Neural cell (in vitro differentiated cells): ENCODE results near the gene RANBP3. TPM values are rescaled to one million over a fixed set of nuclear protein-coding genes. Genes with fewer than 3 reads are reported as not detected.
A peak's percentile ranks its signal among the peaks of the same experiment; 100 is the strongest.

Source experiments
- H2AFZ ChIP-seq: fragments of 200-600, 300-800 bp; sonication (generic), shearing (Covaris generic); 2 replicates; pipeline ENCODE4 v1.6.0; 2014; ENCODE audit warnings: low read depth, mild to moderate bottlenecking, antibody characterized with exemption, low read length, moderate library complexity
- H3F3A ChIP-seq: fragments of 200-600 bp; shearing (Covaris generic); 2 replicates; pipeline ENCODE4 v1.6.1; 2016; ENCODE audit warnings: mild to moderate bottlenecking, moderate library complexity, mixed read lengths, antibody characterized with exemption, low read length; ENCODE audit not compliant: insufficient read depth, poor library complexity, severe bottlenecking
- H3K27ac ChIP-seq: fragments of 200-600, 300-800 bp; sonication (generic), shearing (Covaris generic); 2 replicates; pipeline ENCODE4 v1.5.1; 2014; ENCODE audit warnings: mild to moderate bottlenecking, low read length, moderate library complexity
- H3K27me3 ChIP-seq: fragments of 300-800, 200-600 bp; sonication (generic), shearing (Covaris generic); 2 replicates; pipeline ENCODE4 v1.6.0; 2014; ENCODE audit warnings: mild to moderate bottlenecking, low read depth, low read length, moderate library complexity; ENCODE audit not compliant: insufficient read depth
- H3K36me3 ChIP-seq: fragments of 300-800, 200-600 bp; sonication (generic), shearing (Covaris generic); 2 replicates; pipeline ENCODE4 v1.5.1; 2014; ENCODE audit warnings: mild to moderate bottlenecking, antibody characterized with exemption, low read length, moderate library complexity; ENCODE audit not compliant: insufficient read depth
- H3K4me2 ChIP-seq: fragments of 300-800, 200-600 bp; sonication (generic), shearing (Covaris generic); 2 replicates; pipeline ENCODE4 v1.6.0; 2014; ENCODE audit warnings: mild to moderate bottlenecking, low read length
- H3K4me3 ChIP-seq: fragments of 300-800, 200-600 bp; sonication (generic), shearing (Covaris generic); 2 replicates; pipeline ENCODE4 v1.5.1; 2014; ENCODE audit warnings: mild to moderate bottlenecking, low read length, moderate library complexity
- H3K79me2 ChIP-seq: fragments of 200-600 bp; shearing (Covaris generic); replicated peaks from 2 replicates; pipeline ENCODE4 v1.6.0; 2014; ENCODE audit warnings: mild to moderate bottlenecking, low read length, moderate library complexity; ENCODE audit not compliant: insufficient read depth
- H3K9ac ChIP-seq: fragments of 300-800, 200-600 bp; sonication (generic), shearing (Covaris generic); 2 replicates; pipeline ENCODE4 v1.6.1; 2016; ENCODE audit warnings: mild to moderate bottlenecking, low read length, mixed read lengths
- H3K9me2 ChIP-seq: fragments of 200-600 bp; shearing (Covaris generic); 2 replicates; pipeline ENCODE4 v1.6.1; 2016; ENCODE audit warnings: mild to moderate bottlenecking, low read length, mixed read lengths; ENCODE audit not compliant: insufficient read depth
- H3K9me3 ChIP-seq: fragments of 200-600, 300-800 bp; sonication (generic), shearing (Covaris generic); 2 replicates; pipeline ENCODE4 v1.6.1; 2016; ENCODE audit warnings: mild to moderate bottlenecking, mixed run types, low read length, moderate library complexity, mixed read lengths
- H4K20me1 ChIP-seq: fragments of 200-600 bp; shearing (Covaris generic); 2 replicates; pipeline ENCODE4 v1.6.1; 2016; ENCODE audit warnings: mild to moderate bottlenecking, mixed run types; ENCODE audit not compliant: insufficient read depth
- CTCF ChIP-seq: fragments of 450-650 bp; IDR thresholded peaks from 2 replicates; pipeline ENCODE4 v1.5.1; 2014; ENCODE audit warnings: antibody characterized with exemption, mild to moderate bottlenecking, moderate library complexity; ENCODE audit not compliant: poor library complexity, severe bottlenecking
- EP300 ChIP-seq: fragments of 450-650 bp; conservative IDR thresholded peaks from 2 replicates; pipeline ENCODE4 v1.6.1; 2014; ENCODE audit warnings: antibody characterized with exemption, mild to moderate bottlenecking, moderate library complexity; ENCODE audit not compliant: poor library complexity, severe bottlenecking
- EZH2 ChIP-seq: fragments of 200-600, 300-800 bp; shearing (Covaris generic), sonication (generic); IDR thresholded peaks from 2 replicates; pipeline ENCODE4 v1.6.1; 2014; ENCODE audit warnings: antibody characterized with exemption, low read length, borderline replicate concordance, mild to moderate bottlenecking; ENCODE audit not compliant: insufficient read depth, poor library complexity, severe bottlenecking
- MXI1 ChIP-seq: fragments of 450-650 bp; conservative IDR thresholded peaks from 2 replicates; pipeline ENCODE4 v1.6.1; 2014; ENCODE audit warnings: antibody characterized with exemption, mild to moderate bottlenecking; ENCODE audit not compliant: poor library complexity, severe bottlenecking
- POLR2AphosphoS5 ChIP-seq: IDR thresholded peaks from 2 replicates; pipeline ENCODE4 v1.6.1; 2012
- RAD21 ChIP-seq: fragments of 450-650 bp; conservative IDR thresholded peaks from 2 replicates; pipeline ENCODE4 v1.6.1; 2014; ENCODE audit warnings: antibody characterized with exemption, mild to moderate bottlenecking, moderate library complexity
- REST ChIP-seq: IDR thresholded peaks from 2 replicates; pipeline ENCODE4 v1.6.1; 2012; ENCODE audit warnings: borderline replicate concordance
- SMC3 ChIP-seq: fragments of 450-650 bp; conservative IDR thresholded peaks from 2 replicates; pipeline ENCODE4 v1.6.1; 2014; ENCODE audit warnings: antibody characterized with exemption, mild to moderate bottlenecking, moderate library complexity; ENCODE audit not compliant: poor library complexity
- TAF1 ChIP-seq: IDR thresholded peaks from 2 replicates; pipeline ENCODE4 v1.6.1; 2012; ENCODE audit warnings: low read depth
- polyA plus RNA-seq: library from polyadenylated mRNA; depleted of rRNA; stranded (reverse); fragments of >200 nt; gene quantifications from 2 replicates; pipeline ENCODE4 v1.2.3, GENCODE V29; 2014

RANBP3 gene
- polyA plus RNA-seq, 1 donor from 2014 or later, result 67.6 TPM

GRCh38 chr19:6021878-6022569 is 44.1 kb upstream of the RANBP3 start:
- Histone ChIP-seq H3K9me2 (no peaks in the 10 kb centered on the region), H3F3A (no peaks in the 10 kb centered on the region), H3K36me3 (no peaks in the 10 kb centered on the region), H3K27ac (no peak overlapping the region), H3K27me3 (no peaks in the 10 kb centered on the region), H3K4me3 (no peak overlapping the region), H3K79me2 (no peaks in the 10 kb centered on the region), H2AFZ (no peak overlapping the region), H3K9ac (peak overlapping the region; percentile 5), H3K9me3 (no peaks in the 10 kb centered on the region), H4K20me1 (no peaks in the 10 kb centered on the region), H3K4me2 (no peak overlapping the region)
- TF ChIP-seq CTCF, result peak; percentile 85
- TF ChIP-seq SMC3, result peak; percentile 82
- TF ChIP-seq TAF1, result no peak
- TF ChIP-seq MXI1, result no peak
- TF ChIP-seq RAD21, result peak; percentile 83

- Histone ChIP-seq H3K9me3 (no peaks in the 10 kb centered on the region), H3K36me3 (no peaks in the 10 kb centered on the region), H2AFZ (no peak overlapping the region), H3K9ac (no peak overlapping the region), H3K27me3 (no peaks in the 10 kb centered on the region), H3K4me3 (no peak overlapping the region), H3K4me2 (no peak overlapping the region), H3K27ac (no peak overlapping the region), H3F3A (no peaks in the 10 kb centered on the region), H3K9me2 (no peaks in the 10 kb centered on the region), H4K20me1 (no peaks in the 10 kb centered on the region), H3K79me2 (no peaks in the 10 kb centered on the region)
- TF ChIP-seq CTCF, result no peak
- no peak for TF ChIP-seq EP300
- TF ChIP-seq RAD21, result no peak
- TF ChIP-seq SMC3, result no peak
- TF ChIP-seq EZH2, result no peak
- no peak for TF ChIP-seq MXI1
- no peak for TF ChIP-seq TAF1
- no peak for TF ChIP-seq POLR2AphosphoS5
- no peak for TF ChIP-seq REST
Measured at GRCh38 chr19:6020972-6021805, 43.2 kb upstream of the RANBP3 start.
